A673 (cell line): ENCODE measurements around the gene PRAC1. TPM values are rescaled to one million over a fixed set of nuclear protein-coding genes. Genes with fewer than 3 reads are reported as not detected.

Experiments used
- BruUV-seq: library from RNA; stranded (reverse); fragments of 400-500 nt; replicated peaks from 2 replicates; lab custom pipeline; 2021; lab: Mats Ljungman, UMichigan
- CTCF ChIA-PET: fragments of 300-600 bp; sonication (Branson Sonifier 250); formaldehyde crosslinking; loops from one replicate; lab custom pipeline; 2022; ENCODE audit warnings: antibody characterized with exemption; lab: Charles Lee
- POLR2A ChIA-PET: fragments of 300-600 bp; sonication (Branson Sonifier 250); formaldehyde crosslinking; loops from one replicate; lab custom pipeline; 2022; ENCODE audit warnings: antibody characterized with exemption; ENCODE audit not compliant: low non-redundant PET; lab: Charles Lee
- DNase-seq: peaks from one replicate; pipeline ENCODE4 v3.0.0-alpha.2; 2015; ENCODE audit warnings: low spot score
- H3K27ac ChIP-seq: fragments of 200-600 bp; sonication (generic); 2 replicates; pipeline ENCODE4 v1.5.1; 2016; ENCODE audit warnings: mixed run types, low read depth, mild to moderate bottlenecking, mixed read lengths, antibody characterized with exemption, low read length; ENCODE audit not compliant: poor library complexity, severe bottlenecking
- H3K27me3 ChIP-seq: fragments of 200-600 bp; sonication (generic); replicated peaks from 2 replicates; pipeline ENCODE4 v1.6.1; 2017; ENCODE audit warnings: mixed run types, low read depth, mild to moderate bottlenecking, mixed read lengths, antibody characterized with exemption, low read length; ENCODE audit not compliant: insufficient read depth, poor library complexity
- H3K36me3 ChIP-seq: fragments of 200-600 bp; sonication (generic); 2 replicates; pipeline ENCODE4 v1.6.1; 2016; ENCODE audit warnings: mixed run types, mild to moderate bottlenecking, mixed read lengths, antibody characterized with exemption, low read length; ENCODE audit not compliant: insufficient read depth, poor library complexity, severe bottlenecking
- H3K4me1 ChIP-seq: fragments of 200-600 bp; sonication (generic); 2 replicates; pipeline ENCODE4 v1.6.1; 2017; ENCODE audit warnings: mixed run types, mild to moderate bottlenecking, mixed read lengths, antibody characterized with exemption, low read length; ENCODE audit not compliant: insufficient read depth, poor library complexity, severe bottlenecking
- H3K4me3 ChIP-seq: fragments of 200-600 bp; sonication (generic); 2 replicates; pipeline ENCODE4 v1.5.1; 2016; ENCODE audit warnings: low read depth, mixed run types, mild to moderate bottlenecking, mixed read lengths, low read length; ENCODE audit not compliant: poor library complexity, severe bottlenecking
- H3K9me3 ChIP-seq: fragments of 200-600 bp; sonication (generic); 2 replicates; pipeline ENCODE4 v1.6.1; 2016; ENCODE audit warnings: mixed run types, low read depth, mild to moderate bottlenecking, mixed read lengths, antibody characterized with exemption, low read length; ENCODE audit not compliant: poor library complexity, severe bottlenecking
- EZH2 ChIP-seq: fragments of 200-600 bp; sonication (generic); IDR thresholded peaks from 2 replicates; pipeline ENCODE4 v1.6.1; 2017; ENCODE audit warnings: borderline replicate concordance, low read depth, mild to moderate bottlenecking, mixed read lengths, antibody characterized with exemption, low read length; ENCODE audit not compliant: poor library complexity, severe bottlenecking
- intact Hi-C: fragments of 100-400 bp; cut with micrococcal nuclease; formaldehyde crosslinking; loops from one replicate; pipeline ENCODE4 v1.10.0; 2022; ENCODE audit not compliant: unreplicated experiment
- total RNA-seq: library from RNA; stranded (reverse); gene quantifications from 2 replicates; pipeline ENCODE4 v1.2.3, GENCODE V29; 2021
- TF ChIP-seq, protein P1 (sequence below): fragments of 300-800, 200-600 bp; sonication (generic); conservative IDR thresholded peaks from 2 replicates; pipeline ENCODE4 v1.5.1; 2017; ENCODE audit warnings: low read depth, mild to moderate bottlenecking, antibody characterized with exemption, low read length, moderate library complexity, mixed read lengths

The PRAC1 gene
- total RNA-seq, 1 experiment from 2014 or later: 78.3 TPM

DNA sequence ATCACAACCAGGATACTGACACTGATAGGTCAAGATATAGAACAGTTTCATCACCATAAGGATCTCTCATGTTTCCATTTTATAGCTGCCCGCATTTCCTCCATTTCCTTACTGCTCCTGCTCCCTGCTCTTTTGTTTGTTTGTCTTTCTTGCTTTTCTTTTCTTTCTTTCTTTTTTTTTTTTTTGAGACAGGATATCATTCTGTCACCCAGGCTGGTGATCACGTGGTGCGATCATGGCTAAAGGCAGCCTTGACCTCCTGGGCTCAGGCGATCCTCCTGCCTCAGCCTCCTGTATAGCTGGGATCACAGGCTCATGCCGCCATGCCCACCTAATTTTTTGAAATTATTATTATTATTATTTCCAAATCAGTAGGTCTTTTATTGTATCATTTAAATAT, 31.7 kb downstream of the PRAC1 start:
- Histone ChIP-seq H3K27ac (no peak overlapping the region), H3K27me3 (no peaks in the 10 kb centered on the region), H3K36me3 (no peaks in the 10 kb centered on the region), H3K4me3 (no peak overlapping the region), H3K4me1 (no peaks in the 10 kb centered on the region), H3K9me3 (peaks cover 6% of the 10 kb centered on the region)
- CTCF ChIA-PET: no interaction called here
- BruUV-seq: no TSS peak
- intact Hi-C loops: no loop called here
- no peak for DNase-seq
- TF ChIP-seq, protein P1, sequence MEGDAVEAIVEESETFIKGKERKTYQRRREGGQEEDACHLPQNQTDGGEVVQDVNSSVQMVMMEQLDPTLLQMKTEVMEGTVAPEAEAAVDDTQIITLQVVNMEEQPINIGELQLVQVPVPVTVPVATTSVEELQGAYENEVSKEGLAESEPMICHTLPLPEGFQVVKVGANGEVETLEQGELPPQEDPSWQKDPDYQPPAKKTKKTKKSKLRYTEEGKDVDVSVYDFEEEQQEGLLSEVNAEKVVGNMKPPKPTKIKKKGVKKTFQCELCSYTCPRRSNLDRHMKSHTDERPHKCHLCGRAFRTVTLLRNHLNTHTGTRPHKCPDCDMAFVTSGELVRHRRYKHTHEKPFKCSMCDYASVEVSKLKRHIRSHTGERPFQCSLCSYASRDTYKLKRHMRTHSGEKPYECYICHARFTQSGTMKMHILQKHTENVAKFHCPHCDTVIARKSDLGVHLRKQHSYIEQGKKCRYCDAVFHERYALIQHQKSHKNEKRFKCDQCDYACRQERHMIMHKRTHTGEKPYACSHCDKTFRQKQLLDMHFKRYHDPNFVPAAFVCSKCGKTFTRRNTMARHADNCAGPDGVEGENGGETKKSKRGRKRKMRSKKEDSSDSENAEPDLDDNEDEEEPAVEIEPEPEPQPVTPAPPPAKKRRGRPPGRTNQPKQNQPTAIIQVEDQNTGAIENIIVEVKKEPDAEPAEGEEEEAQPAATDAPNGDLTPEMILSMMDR: no peak
- TF ChIP-seq EZH2: no peak
- POLR2A ChIA-PET: no interaction called here

DNA sequence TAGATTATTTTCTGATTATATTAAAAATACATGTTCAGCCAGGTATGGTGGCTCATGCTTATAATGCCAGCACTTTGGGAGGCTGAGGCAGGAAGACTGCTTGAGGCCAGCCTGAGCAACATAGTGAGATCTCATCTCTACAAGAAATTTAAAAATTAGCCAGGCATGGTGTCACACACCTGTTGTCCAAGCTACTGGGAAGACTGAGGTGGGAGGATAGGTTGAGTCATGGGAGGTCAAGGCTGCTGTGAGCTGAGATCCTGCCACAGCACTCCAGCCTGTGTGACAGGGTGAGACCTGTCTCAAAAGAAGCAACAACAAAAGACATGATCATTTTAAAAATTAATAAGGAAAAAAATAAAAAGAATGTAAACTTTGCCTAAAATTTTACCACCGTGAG, 40.7 kb downstream of the PRAC1 start:
- no peak for TF ChIP-seq EZH2
- TF ChIP-seq, protein P1: no peak
- Histone ChIP-seq H3K4me1 (peaks cover 17% of the 10 kb centered on the region), H3K36me3 (no peaks in the 10 kb centered on the region), H3K27ac (no peak overlapping the region), H3K9me3 (no peaks in the 10 kb centered on the region), H3K27me3 (no peaks in the 10 kb centered on the region), H3K4me3 (no peak overlapping the region)
- ChIA-PET CTCF (interaction anchor here (4.4 kb wide), 1 partner anchor 198 kb away, joined by 67 read pairs; no protein-coding TSS in a partner anchor), POLR2A (no interaction called here)
- DNase-seq: no peak
- no TSS peak for BruUV-seq
- intact Hi-C loops: no loop called here

DNA sequence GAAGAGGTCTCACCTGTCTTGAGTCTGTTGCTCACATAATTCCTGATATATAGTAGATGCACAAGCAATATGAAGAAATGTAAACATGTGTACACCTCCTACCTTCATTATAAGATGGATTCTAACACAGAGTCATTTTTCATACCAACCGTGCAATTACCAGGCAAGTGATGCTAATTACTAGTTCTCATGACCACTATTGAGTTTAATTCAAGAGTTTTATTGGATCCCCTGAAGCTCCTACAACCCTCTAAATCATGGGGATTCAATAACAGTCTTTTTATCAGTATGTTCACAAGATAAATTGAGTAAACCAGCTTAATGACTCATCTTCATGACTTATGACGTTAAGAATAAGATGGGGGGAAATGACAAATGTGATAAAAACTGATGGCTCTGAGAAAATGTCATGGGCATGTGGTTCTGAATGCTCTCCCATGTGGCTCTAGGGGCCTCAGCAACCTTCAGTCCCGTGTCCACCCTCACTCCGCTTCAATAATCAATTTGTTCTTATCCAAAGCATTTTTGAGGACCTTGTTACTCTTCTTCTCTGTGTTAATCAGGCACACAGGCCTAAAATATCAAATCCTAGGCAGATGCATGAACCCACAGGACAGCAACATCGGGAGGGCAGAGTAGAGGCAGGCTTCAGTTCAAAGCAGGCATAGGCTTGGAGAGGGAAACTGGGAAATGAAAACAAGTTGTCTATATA, 42.8 kb downstream of the PRAC1 start:
- no peak overlapping the region for H3K4me3 ChIP-seq
- H3K27me3 ChIP-seq: no peaks in the 10 kb centered on the region
- intact Hi-C loops: loop anchor here (10.0 kb wide), 3 partner anchors 75 to 545 kb away; no protein-coding TSS in a partner anchor
- DNase-seq: no peak
- peaks cover 17% of the 10 kb centered on the region for H3K4me1 ChIP-seq
- no peaks in the 10 kb centered on the region for H3K36me3 ChIP-seq
- TF ChIP-seq EZH2: no peak
- TF ChIP-seq, protein P1: no peak
- CTCF ChIA-PET: interaction anchor here (0.6 to 4.4 kb wide), 6 partner anchors 12 to 200 kb away, joined by 3 to 67 read pairs (median 18); partner anchors contain the start of gene PRAC2
- POLR2A ChIA-PET: interaction anchor here (1.3 kb wide), 1 partner anchor 49 kb away, joined by 8 read pairs; the partner anchor contains the start of gene HOXB13
- no peak overlapping the region for H3K27ac ChIP-seq
- no peaks in the 10 kb centered on the region for H3K9me3 ChIP-seq
- no TSS peak for BruUV-seq
